Transverse colon (tissue), 4 donors: ENCODE data around the gene ZFAND2A.

Experiments used
- CTCF ChIP-seq, 5 experiments: fragments of 200-600 bp in 3 of 5; fragments of 450-650 bp in 2 of 5; sonication (generic) in 3 of 5; IDR thresholded peaks; 1 replicate in 2 of 5; 2 replicates in 3 of 5; pipeline ENCODE4 v1.5.1; 2016 to 2017; ENCODE audit warnings: antibody characterized with exemption in 5 of 5, inconsistent platforms in 3 of 5, mild to moderate bottlenecking in 2 of 5, moderate library complexity in 1 of 5
- EP300 ChIP-seq: sonication (generic); formaldehyde crosslinking; IDR thresholded peaks from one replicate; pipeline ENCODE4 v1.6.1; 2017; ENCODE audit warnings: antibody characterized with exemption, low read depth
- POLR2AphosphoS5 ChIP-seq, 3 donors: sonication (generic); formaldehyde crosslinking; IDR thresholded peaks; one replicate each; pipeline ENCODE4 v1.6.1; 2016; ENCODE audit warnings: antibody characterized with exemption in 3 of 3

DNA sequence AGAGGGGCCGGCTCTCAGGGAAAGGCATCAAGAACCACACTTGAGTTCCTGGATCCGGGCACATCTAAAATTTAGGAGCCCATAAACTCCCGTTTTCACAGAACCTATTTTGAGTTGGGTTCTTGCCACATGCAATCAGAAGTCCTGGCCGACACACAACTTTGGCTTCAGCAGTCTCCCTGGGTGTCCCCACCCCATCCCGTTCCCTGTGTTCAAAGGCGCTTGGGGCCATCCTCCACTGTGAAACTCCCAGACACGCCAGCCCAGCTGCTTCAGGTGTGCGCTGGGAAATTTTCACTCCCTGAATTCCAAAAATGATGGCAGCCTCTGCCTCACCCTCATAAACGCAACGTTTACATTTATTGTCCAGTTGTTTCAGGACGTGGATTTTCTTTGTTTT lies 8.4 kb upstream of the ZFAND2A start:
- no peak for TF ChIP-seq CTCF (IDR thresholded peaks at IDR 0.05)
- no peak for TF ChIP-seq POLR2AphosphoS5 (IDR thresholded peaks at IDR 0.05)
- TF ChIP-seq EP300, result no peak
